ENCODE measurements around the gene PTPRD. TPM values are rescaled to one million over a fixed set of nuclear protein-coding genes. Genes with fewer than 3 reads are reported as not detected.

PTPRD gene
- total RNA-seq, 1 experiment from 2014 or later, result 32.5 TPM

DNA sequence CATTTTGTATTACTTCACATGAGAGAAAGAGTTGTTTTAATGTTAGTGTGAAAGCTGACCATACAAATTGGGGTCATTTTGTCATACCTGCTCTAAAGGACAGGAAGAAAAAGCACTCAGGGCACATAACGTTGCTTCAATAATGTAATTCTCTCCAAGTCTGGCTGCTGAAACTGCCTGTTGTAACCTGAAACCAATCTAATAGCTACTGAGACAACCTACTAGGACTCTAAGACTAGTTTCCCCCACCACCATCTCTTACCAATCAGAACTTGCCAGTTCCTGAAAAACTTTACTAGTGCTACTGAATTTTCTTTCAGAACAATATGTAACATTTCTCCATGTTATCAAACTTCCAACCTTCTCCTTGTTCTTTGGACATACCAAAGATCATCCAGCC lies 374.7 kb downstream of the PTPRD start:
- Histone ChIP-seq H3T11ph (ENCODE audit: low read length) (no peak overlapping the region), H4K8ac (replicated peaks; ENCODE audit: insufficient read length, low read depth, low read length) (no peak overlapping the region), H2AK5ac (ENCODE audit: insufficient read length, low read length) (no peak overlapping the region), H3K4me2 (ENCODE audit: insufficient read depth, insufficient read length, low read length) (no peak overlapping the region), H3K14ac (ENCODE audit: insufficient read depth, low read length) (no peak overlapping the region), H2BK20ac (ENCODE audit: low read depth, low read length, poor library complexity, severe bottlenecking) (no peak overlapping the region), H3K79me1 (ENCODE audit: insufficient read depth, low read depth, low read length, poor library complexity, severe bottlenecking) (no peaks in the 10 kb centered on the region), H4K91ac (ENCODE audit: insufficient read length, low read depth, low read length) (no peak overlapping the region), H3K23me2 (ENCODE audit: insufficient read length, low read depth, low read length, poor library complexity, severe bottlenecking) (no peaks in the 10 kb centered on the region), H4K20me1 (ENCODE audit: control insufficient read depth, insufficient read depth, insufficient read length) (no peaks in the 10 kb centered on the region), H3K9me3 (ENCODE audit: control insufficient read depth, low read depth, low read length) (no peaks in the 10 kb centered on the region), H2BK12ac (ENCODE audit: insufficient read length, low read depth, low read length) (no peak overlapping the region), H2BK15ac (ENCODE audit: low read depth, low read length) (no peak overlapping the region), H2BK120ac (ENCODE audit: low read depth, low read length, poor library complexity, severe bottlenecking) (no peak overlapping the region), H3K4me1 (ENCODE audit: insufficient read depth, low read length) (no peaks in the 10 kb centered on the region), H3K79me2 (ENCODE audit: insufficient read depth, low read length) (no peaks in the 10 kb centered on the region), H3K27ac (ENCODE audit: insufficient read length, low read depth, low read length) (no peak overlapping the region), H3K18ac (ENCODE audit: insufficient read length, low read depth, low read length) (no peak overlapping the region), H3K4ac (ENCODE audit: low read depth, low read length) (no peak overlapping the region), H2AFZ (ENCODE audit: low read length) (no peak overlapping the region), H2BK5ac (ENCODE audit: insufficient read length, low read length) (no peak overlapping the region), H3K23ac (ENCODE audit: insufficient read length, low read depth, low read length) (no peak overlapping the region), H3K56ac (ENCODE audit: insufficient read length, low read depth, low read length) (no peak overlapping the region), H3K27me3 (ENCODE audit: insufficient read depth, low read length) (no peaks in the 10 kb centered on the region), H3K9ac (ENCODE audit: extremely low read depth, insufficient read length, low read length) (no peak overlapping the region), H4K5ac (ENCODE audit: insufficient read length, low read depth, low read length) (no peak overlapping the region)
- Mint-ChIP-seq H3K27ac (no peak overlapping the region), H3K36me3 (ENCODE audit: insufficient read depth in 1 of 3, low read depth in 3 of 3) (0 out of 7 replicates have a peak, but pooled peaks cover 0 to 2% (median 0%) of the 10 kb centered on the region in 3 experiments), H3K4me3 (no peak overlapping the region), H3K9me3 (peaks cover 0 to 3% of the 10 kb centered on the region in 2 experiments; a peak in 2 of 5 replicates), H3K27me3 (ENCODE audit: low read depth) (no peaks in the 10 kb centered on the region), H3K4me1 (peaks cover 6 to 7% of the 10 kb centered on the region in 2 experiments)
- WGBS (ENCODE audit: extremely low coverage, insufficient read length, low lambda C conversion rate), result no CpG with 5 or more reads among the region's 1 CpG
- DNase-seq, result no peak
- TF ChIP-seq, protein P1, sequence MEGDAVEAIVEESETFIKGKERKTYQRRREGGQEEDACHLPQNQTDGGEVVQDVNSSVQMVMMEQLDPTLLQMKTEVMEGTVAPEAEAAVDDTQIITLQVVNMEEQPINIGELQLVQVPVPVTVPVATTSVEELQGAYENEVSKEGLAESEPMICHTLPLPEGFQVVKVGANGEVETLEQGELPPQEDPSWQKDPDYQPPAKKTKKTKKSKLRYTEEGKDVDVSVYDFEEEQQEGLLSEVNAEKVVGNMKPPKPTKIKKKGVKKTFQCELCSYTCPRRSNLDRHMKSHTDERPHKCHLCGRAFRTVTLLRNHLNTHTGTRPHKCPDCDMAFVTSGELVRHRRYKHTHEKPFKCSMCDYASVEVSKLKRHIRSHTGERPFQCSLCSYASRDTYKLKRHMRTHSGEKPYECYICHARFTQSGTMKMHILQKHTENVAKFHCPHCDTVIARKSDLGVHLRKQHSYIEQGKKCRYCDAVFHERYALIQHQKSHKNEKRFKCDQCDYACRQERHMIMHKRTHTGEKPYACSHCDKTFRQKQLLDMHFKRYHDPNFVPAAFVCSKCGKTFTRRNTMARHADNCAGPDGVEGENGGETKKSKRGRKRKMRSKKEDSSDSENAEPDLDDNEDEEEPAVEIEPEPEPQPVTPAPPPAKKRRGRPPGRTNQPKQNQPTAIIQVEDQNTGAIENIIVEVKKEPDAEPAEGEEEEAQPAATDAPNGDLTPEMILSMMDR (conservative IDR thresholded peaks at IDR 0.05), result no peak

All from H9 (cell line).